Activated CD8-positive, alpha-beta memory T cell treated with anti-CD3 and anti-CD28 coated beads for 4 hours (primary cell): ENCODE data around the gene STYXL1.

Experiments used
- DNase-seq, 2 donors: peaks; one replicate each; pipeline ENCODE4 v3.0.0-alpha.2; 2020; ENCODE audit warnings: low read depth in 2 of 2

The STYXL1 gene

DNA sequence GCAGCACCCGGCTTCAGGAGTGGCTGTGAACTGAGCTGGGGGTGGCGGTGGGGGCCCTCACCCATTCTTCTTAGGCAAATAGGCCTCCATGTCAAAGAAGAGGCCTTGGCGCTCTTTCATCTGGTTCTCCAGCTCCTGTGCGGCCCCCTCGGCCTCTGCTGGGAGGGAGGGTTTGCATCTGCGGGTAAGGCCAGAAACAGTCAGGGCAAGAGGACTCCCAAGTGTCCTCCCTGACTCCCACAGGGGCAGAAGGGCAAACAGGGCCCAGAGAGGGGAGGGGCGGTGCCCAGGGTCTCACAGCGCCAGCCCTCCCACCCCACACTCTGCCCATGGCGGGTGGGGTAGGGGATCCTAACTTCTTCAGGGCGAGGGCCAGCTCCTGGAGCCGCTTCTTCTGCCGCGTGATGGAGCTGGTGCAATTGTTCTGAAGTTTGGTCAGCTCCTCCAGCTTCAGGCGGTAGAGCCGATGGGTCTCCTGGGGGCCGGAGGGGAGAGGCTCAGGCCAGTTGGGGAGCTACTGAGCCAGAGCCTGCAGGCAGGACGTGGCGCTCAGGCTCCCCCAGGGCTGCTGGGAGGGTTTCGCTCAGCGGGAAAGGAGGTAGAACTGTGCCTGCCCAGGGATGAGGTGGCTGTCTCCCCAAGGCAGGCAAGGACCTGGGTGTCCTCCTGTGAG, 55.6 kb downstream of the STYXL1 start:
- no peak for DNase-seq

DNA sequence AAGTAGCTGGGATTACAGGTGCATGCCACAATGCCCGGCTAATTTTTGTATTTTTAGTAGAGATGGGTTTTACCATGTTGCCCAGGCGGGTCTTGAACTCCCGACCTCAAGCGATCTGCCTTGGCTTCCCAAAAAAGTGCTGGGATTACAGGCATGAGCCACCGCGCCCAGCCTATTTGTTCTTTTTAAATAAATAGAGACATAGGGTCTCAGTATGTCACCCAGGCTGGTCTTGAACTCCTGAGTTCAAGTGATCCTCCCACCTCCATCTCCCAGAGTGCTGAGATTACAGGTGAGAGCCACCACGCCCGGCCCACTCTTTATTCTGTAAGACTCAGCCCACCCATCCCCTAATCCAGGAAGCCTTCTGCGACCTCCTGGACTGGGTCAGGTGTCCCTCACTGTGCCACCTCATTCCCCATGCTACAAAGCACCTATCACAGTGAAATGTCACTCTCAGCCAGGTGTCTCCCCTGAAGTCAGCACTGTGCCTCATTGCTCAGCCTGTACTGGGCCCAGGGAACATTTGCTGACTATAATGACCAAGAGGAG, 56.2 kb downstream of the STYXL1 start:
- no peak for DNase-seq

DNA sequence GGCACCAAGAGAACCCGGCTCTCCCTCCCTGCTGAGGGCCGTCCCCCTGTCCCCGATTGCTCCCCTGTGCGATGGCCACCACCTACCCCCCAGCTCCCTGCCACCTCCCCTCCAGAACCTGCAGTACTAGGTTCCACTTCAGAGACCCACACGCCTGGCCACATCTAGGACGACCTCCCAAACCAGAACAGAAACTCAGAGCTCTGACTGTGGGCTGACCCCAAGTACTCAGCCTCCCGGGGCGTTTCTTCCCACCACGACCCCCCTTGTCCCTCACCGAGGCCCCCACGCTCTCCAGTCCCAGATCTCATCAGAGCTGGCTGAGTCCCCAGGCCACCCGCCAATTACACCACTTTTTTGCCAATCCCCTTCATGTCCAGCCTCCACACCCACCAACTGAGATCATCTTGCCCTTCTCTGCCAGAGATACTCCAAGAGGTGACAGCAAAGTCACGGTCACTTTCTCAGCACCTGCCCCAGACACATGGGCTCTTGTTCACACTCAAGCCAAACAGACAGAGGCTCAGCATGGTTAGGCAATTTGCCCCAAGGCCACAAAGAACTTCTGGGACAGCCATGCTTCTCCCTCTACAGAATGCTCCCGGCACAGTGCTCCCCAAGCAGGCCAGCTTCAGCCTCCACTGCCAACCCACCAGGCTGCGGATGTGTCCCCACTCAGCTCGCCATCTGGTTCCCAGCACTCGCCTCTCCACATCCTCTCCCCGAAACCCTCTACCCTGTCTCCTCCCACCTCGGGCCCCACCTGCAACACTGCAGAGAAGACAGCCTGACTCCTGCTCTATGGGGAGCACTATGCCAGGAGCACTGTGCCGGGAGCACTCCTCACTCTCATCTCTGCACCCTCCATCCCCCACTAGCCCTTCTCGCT, 58.1 kb downstream of the STYXL1 start:
- no peak for DNase-seq

DNA sequence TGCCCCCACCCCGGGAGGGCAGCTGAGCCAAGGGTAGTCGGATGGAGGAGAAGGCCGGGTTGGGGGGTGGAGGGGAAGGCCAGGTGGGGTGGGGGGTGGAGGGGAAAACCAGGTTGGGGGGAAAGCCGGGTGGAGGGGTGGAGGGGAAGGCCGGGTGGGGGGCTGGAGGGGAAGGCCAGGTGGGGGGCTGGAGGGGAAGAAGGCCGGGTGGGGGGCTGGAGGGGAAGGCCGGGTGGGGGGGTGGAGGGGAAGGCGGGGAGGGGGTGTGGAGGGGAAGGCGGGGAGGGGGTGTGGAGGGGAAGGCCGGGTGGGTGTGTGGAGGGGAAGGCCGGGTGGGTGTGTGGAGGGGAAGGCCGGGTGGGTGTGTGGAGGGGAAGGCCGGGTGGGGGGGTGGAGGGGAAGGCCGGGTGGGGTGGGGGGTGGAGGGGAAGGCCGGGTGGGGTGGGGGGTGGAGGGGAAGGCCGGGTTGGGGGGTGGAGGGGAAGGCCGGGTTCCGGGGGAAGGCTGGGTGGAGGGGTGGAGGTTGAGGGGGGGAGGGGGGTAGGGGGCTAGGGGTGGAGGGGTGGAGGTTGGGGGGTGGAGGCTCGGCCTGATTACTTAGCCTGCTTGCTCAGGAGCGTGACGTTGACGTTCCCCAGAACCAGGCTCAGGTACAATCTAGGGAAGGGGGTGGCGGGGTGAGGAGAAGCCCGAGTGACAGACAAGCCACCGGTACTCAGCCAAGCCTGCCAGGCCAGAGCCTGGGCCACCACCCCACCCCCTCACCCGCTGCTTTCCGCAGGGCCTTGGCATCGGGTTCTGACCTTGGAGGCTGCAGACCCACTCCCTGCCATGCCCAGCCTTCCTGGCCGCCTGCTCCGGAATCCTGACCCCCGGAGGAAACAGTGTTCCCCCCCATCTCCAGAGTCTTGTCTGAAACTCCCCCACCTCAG, 59.0 kb downstream of the STYXL1 start:
- no peak for DNase-seq

DNA sequence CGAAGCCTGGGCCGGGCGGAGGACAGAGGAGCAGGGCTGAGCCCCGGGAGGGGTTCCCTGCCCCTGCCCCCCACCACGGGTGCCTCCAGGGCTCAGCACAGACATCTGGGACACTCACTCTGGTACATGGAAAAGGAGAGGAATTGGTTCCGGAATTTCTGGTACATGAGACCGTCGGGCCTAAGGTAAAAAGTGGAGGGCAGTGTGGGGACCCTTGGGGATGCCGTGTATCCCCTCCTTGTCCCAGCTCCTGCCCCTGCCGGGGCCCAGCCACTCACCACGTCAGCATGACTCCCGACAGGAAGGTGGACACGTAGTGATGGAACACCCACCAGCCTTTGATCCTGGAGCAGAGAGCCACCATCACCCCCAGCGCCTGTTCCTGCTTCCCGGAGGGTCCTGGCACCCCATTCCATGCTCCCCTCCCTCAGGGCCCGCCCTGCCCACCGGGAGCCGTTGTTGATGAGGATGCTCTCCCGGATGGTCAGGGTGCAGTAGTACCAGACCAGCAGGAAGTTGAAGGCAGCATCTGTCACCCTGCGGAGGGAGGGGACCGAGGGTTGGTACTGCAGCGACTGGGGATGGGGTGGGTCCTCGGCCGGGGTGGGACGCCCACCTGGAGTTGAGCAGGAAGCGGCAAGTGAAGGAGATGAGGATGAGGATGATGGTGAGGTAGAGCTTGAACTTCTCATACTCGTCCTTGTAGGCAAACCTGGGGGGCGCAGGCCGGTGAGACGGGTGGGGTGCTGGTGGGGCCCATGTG, 59.8 kb downstream of the STYXL1 start:
- DNase-seq = no peak

DNA sequence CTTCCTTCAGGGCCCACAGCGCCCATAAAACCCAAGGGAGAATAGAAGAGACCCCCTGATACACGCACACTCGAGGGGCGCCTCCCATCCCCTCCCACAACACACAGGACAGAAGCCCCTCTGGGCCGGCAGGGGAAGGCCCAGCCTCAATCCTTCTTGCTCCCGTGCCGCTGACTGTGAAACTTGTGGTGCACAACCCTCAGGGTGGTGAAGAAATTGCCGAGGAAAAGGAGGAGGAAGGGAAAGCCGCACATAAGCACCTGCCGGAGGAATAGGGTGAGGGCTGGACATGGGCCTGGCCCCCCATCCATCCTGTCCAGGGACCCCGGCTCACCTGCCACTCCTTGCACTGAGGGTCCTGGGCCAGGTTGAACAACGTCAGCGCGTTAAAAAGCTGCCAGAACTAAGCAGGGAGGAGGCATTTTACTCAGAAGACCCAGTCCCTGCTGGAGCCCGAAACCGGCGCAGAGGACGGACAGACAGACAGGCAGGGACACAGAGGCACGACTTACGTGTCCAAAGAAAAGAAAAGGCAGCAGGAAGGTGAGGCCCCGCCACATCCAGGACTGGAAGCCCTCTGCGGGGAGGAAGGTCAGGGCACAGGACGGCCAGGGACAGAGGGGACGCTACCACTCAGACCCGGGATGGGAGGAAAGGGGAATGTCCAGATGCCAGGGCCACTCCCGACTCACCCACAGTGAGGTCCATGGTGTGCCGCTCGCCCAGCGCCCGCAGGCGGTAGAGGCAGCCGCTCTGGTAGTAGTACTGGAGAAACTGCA, 60.6 kb downstream of the STYXL1 start:
- DNase-seq = no peak

DNA sequence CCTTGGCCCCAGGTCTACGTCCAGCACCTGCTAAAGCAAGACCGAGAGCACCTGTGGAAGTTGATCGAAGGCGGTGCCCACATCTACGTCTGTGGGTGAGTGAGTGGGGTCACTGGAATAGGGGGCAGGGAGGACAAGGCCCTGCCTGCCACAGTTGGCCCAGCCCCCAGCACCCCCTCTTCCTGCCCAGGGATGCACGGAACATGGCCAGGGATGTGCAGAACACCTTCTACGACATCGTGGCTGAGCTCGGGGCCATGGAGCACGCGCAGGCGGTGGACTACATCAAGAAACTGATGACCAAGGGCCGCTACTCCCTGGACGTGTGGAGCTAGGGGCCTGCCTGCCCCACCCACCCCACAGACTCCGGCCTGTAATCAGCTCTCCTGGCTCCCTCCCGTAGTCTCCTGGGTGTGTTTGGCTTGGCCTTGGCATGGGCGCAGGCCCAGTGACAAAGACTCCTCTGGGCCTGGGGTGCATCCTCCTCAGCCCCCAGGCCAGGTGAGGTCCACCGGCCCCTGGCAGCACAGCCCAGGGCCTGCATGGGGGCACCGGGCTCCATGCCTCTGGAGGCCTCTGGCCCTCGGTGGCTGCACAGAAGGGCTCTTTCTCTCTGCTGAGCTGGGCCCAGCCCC, 61.5 kb downstream of the STYXL1 start:
- no peak for DNase-seq

DNA sequence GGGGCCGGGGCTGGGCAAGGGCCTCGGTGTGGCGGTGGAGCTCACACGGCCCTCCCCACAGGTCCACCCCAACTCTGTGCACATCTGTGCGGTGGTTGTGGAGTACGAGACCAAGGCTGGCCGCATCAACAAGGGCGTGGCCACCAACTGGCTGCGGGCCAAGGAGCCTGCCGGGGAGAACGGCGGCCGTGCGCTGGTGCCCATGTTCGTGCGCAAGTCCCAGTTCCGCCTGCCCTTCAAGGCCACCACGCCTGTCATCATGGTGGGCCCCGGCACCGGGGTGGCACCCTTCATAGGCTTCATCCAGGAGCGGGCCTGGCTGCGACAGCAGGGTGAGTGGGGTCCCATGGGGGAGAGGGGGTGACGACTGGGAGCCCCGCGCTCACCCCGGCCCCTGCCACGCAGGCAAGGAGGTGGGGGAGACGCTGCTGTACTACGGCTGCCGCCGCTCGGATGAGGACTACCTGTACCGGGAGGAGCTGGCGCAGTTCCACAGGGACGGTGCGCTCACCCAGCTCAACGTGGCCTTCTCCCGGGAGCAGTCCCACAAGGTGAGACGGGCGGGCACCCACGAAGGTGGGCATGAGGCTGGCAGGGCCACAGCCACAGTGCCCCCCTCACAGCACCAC, 62.2 kb downstream of the STYXL1 start:
- no peak for DNase-seq

DNA sequence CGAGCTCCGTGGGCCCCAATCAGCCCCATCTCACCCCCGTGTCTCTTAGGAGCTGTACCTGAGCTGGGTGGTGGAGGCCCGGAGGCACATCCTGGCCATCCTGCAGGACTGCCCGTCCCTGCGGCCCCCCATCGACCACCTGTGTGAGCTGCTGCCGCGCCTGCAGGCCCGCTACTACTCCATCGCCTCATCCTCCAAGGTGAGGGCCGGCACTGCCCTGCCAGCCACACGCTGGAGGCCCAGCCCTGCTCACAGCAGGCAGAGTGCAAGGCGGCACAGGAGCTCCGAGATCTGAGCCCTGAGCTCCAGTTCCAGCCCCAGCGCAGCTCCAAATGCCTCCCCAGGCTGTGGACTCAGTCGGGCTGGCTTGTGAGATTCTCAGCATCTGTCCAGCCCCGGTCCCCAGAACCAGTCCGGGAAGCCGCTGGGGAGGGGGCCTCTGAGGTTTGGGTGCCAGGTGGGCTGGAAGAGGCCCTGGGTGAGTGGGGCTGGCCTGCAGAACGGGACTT, 62.7 kb downstream of the STYXL1 start:
- DNase-seq = no peak

DNA sequence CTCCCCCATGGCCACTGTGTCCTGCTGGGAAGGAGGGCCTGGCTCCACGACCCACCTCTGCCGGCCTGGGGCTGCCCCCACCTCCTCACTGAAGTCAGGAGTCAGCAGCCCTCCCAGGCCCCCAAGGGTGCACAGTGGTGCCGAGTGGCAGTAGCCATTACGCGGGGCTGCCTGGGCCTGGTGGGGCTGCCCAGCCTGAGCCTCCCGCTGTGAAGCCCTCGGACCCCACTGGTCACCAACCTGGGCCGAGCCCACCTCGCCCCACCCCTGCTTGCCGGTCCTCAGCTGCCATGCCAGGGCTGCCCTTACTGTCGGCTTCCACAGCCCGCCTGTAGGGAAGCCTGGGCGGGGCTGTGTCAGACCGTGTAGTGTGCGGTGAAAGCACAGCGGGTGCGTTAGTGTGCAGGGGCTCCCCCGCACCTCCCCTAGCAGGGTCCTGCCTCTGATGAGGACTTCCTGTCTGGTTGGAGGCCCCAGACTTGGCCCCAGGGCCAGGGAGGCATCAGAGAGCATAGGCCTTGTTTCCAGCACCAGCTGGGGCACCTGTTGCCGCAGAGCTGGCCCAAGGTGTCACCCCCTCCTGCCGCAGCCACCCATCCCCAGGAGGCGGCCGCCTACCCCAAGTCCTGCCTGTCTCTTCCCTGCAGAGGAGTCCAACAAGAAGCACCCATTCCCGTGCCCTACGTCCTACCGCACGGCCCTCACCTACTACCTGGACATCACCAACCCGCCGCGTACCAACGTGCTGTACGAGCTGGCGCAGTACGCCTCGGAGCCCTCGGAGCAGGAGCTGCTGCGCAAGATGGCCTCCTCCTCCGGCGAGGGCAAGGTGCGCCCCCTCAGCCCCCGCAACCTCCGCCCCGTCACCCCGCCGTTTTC, 63.4 kb downstream of the STYXL1 start:
- no peak for DNase-seq

DNA sequence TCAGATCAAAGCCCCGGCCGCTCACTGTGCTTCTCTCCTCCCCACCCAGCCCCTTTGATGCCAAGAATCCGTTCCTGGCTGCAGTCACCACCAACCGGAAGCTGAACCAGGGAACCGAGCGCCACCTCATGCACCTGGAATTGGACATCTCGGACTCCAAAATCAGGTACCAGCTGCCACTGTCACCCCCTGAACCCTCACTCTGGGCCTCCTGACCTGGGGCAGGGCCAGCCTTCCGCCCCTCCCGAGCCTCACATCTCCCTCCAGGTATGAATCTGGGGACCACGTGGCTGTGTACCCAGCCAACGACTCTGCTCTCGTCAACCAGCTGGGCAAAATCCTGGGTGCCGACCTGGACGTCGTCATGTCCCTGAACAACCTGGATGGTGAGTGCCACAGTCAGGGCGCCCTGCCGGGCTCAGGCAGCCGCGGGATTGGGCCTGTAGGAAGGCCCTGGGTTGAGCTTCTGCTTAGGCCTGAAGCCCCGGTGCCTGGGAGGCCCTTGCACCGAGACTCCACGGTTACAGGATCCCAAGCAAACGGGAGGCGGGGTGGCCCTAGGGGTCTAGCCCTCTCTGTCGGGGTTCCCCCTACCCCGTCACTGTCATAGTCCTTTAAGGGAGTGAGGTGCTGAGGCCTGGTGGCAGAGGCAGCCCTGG, 64.2 kb downstream of the STYXL1 start:
- no peak for DNase-seq

DNA sequence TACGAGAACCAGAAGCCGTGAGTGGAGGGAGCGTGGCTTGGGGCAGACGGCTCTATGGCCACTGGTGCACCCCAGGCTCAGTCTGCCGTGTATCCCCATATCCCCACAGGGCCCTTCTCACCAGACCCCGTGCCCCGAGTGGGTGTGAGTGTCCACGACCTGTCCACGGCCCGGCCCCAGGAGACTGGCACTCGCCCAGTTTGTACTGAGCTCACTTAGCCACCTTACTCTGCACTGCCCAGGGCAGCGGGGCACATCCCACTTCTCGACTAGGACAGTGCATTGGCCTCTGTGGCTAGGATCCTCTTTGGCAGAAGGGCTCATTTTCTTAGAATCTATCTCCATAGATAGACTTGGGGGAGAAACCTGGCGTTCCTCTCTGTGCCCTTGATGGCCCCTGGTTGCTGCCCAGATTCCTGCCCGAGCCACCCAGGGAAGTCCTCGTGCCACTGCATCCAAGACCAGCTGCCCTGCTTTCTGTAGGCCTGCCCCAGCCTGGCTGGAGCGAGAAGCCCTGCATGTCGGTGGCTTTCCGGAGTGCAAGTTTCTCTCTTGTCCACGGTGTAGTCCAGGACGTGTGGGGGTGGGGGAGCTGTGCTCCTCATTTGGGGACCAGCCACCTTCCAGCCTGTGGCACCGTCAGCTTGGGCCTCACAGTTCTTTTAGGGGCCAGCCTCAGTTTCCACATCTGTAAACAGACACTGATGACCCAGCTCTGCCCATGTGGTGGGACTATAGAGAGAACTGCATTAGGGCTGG, 65.3 kb downstream of the STYXL1 start:
- no peak for DNase-seq

DNA sequence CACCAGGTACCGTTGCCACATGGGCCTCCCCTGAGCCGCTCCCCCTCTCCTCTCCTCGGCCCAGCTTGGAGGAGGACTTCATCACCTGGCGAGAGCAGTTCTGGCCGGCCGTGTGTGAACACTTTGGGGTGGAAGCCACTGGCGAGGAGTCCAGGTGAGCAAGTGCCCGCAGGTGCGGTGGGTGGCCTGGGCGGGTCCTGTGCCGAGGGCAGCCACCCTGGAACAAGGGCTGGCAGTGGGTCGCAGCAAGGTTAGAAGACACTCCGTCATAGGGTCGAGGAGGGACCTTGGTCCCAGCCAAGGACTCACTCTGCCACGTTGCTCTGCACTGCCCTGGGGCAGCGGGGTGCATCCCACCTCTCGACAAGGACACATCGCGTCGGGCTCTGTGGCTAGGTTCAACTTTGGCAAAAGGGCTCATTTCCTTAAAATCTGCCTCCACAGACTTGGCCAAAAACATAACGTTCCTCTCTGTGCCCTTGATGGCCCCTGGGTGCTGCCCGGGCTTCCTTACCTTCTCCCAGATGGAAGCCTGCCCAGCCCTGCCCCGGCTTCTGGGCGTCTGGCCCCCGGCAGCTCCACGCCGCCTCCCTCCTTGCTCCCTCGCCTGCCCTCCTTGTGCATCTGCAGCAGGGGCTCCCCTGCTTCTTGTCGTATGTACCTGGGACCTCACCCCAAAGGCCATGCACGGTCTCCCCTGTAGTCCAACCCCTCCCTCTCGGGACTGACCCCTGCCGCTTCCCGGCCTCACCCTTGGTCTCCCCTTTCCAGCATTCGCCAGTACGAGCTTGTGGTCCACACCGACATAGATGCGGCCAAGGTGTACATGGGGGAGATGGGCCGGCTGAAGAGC, 66.1 kb downstream of the STYXL1 start:
- DNase-seq = no peak

DNA sequence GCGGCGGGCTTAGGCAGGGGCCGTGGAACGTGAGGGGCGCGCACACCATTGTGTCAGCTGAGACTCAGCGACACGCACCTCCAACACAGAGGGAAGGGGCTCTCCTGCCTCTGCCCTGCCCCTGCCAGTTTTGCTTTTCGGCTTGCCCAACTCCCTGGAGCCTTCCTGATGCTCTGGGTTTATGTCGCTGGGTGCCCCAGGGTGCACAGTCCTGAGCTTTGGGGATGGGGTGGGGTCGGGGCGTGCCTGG, 66.7 kb downstream of the STYXL1 start:
- no peak for DNase-seq

DNA sequence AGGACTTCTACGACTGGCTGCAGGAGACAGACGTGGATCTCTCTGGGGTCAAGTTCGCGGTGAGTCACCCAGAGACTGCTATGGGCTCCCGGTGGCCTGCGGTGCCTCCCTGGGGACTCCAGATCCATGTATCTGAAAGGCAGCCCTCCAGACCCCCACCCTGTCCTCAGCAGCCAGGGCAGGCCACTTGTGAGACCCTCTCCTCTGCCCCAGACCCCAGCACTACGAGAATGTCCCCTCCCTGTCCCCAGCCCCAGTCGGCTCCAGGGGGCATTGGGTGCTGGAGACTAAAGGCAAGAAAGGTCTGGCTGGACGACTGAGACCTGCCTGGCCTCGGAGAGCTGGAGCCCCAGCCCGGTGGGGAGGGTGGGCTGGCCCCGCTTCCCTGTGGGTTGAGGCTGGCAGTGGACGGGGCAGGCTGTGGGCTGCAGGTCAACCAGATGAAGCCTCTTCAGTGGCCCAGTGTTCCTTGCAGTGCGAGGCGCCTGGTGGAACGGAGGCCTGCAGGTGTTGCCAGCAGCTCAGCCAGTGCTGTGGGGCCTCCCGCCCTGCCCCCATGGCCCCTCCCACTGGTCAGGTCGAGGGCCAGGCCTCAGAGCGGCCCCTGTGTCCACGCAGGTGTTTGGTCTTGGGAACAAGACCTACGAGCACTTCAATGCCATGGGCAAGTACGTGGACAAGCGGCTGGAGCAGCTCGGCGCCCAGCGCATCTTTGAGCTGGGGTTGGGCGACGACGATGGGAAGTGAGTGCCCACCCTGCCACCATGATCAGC, 67.2 kb downstream of the STYXL1 start:
- no peak for DNase-seq
